ACC112 (cell line): ENCODE results near the gene ZNF189.

Experiments used
- H2AFZ ChIP-seq: fragments of 200-600 bp; sonication (generic); one replicate; pipeline ENCODE4 v1.6.0; 2017; ENCODE audit warnings: antibody characterized with exemption, low read length; ENCODE audit not compliant: unreplicated experiment
- H3K27ac ChIP-seq: fragments of 200-600 bp; sonication (generic); 2 replicates; pipeline ENCODE4 v1.5.1; 2014; ENCODE audit warnings: low read depth, mild to moderate bottlenecking, antibody characterized with exemption, low read length, moderate library complexity
- H3K27me3 ChIP-seq: fragments of 200-600 bp; sonication (generic); 2 replicates; pipeline ENCODE4 v1.6.1; 2014; ENCODE audit warnings: mild to moderate bottlenecking, antibody characterized with exemption, low read length, moderate library complexity, mixed read lengths; ENCODE audit not compliant: insufficient read depth
- H3K36me3 ChIP-seq: fragments of 200-600 bp; sonication (generic); 2 replicates; pipeline ENCODE4 v1.6.1; 2016; ENCODE audit warnings: mild to moderate bottlenecking, antibody characterized with exemption, low read length, moderate library complexity, mixed read lengths; ENCODE audit not compliant: insufficient read depth
- H3K4me1 ChIP-seq: fragments of 200-600 bp; sonication (generic); one replicate; pipeline ENCODE4 v1.6.1; 2016; ENCODE audit warnings: low read length, mixed read lengths; ENCODE audit not compliant: insufficient read depth, unreplicated experiment, control insufficient read depth
- H3K4me3 ChIP-seq: fragments of 200-600 bp; sonication (generic); 2 replicates; pipeline ENCODE4 v1.5.1; 2014; ENCODE audit warnings: mild to moderate bottlenecking, low read depth, low read length
- H3K79me2 ChIP-seq: fragments of 200-600 bp; sonication (generic); one replicate; pipeline ENCODE4 v1.6.0; 2016; ENCODE audit warnings: low read length; ENCODE audit not compliant: control insufficient read depth, unreplicated experiment, insufficient read depth

ZNF189 gene

DNA sequence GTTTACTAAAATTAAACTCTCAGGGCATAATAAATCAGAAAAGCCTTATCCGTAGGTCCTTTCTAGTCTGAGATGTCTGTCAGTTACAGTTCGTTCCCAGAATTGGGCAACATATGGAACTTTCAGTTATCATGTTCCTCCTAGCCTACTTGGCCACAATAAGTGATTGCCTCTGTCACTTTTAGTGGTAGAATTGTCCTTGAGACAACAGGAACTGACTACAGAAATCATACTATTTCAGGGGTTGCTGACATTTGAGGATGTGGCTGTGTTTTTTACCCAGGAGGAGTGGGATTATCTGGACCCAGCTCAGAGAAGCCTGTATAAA, 956 bp downstream of the ZNF189 start:
- no peak overlapping the region for H3K27ac ChIP-seq
- H3K4me3 ChIP-seq: peak overlapping the region; percentile 89
- H3K27me3 ChIP-seq: no peaks in the 10 kb centered on the region
- H3K36me3 ChIP-seq: peaks cover 58% of the 10 kb centered on the region
- H2AFZ ChIP-seq: no peak overlapping the region
- peaks cover 10% of the 10 kb centered on the region for H3K4me1 ChIP-seq
- H3K79me2 ChIP-seq: peaks cover 64% of the 10 kb centered on the region

DNA sequence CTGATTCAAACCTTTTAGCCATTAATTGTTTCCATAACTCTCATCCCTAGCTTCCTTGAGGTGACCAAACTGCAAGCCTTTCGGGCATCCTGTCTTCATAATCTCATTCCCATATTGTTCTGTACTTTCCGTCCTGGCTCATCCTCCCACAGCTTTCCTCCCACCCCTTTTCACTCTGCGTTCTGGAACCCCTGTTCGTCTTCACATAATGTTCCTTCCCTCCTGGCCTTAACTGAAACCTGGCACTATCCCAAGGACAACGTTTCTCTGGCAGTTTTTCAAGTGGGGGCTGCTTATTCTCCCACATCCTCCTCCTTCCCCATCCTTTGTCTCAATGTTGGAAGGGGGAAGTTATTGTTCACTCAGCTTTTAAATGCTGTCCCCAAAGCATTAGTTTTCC, 1.5 kb downstream of the ZNF189 start:
- Histone ChIP-seq H2AFZ (peak overlapping the region; percentile 26), H3K27ac (0 out of 2 replicates have a peak overlapping the region, but pooled peaks have one; percentile 3), H3K36me3 (peaks cover 58% of the 10 kb centered on the region), H3K4me3 (peak overlapping the region; percentile 89), H3K4me1 (peaks cover 10% of the 10 kb centered on the region), H3K27me3 (no peaks in the 10 kb centered on the region), H3K79me2 (peaks cover 59% of the 10 kb centered on the region)

DNA sequence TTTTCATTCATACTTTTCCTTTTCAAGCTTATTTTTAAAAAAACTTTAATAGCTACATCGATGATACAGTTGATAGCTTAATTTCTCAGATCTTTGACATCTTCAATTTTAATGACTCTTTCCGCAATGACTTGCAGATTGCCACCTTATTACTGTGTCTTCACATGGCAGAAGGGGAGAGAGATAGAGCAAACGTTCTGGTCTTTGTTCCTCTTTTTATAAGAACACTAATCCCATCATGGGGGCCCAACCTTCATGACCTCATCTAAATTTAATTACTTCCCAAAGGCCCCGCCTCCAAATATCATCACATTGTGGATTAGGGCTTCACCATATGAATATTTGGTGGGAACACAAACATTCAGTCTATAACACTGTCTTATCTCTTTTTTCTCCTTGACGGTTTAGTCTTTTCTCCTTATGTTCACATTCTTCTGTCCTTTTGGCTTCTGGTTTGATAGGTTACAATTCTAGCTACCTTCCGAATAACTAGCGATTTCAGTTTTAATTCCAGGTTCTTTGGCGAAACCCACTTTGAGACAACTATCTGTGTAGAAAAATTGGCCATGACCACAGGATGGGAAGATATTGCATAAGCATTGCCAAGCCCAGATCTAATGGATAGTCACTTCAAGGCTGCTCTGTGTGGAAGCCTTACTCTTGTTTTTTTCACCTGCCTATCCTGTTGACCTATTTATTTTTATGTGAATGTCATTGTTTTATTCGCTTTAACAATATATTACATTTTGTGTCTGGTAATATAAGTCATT, 5.0 kb downstream of the ZNF189 start:
- no peak overlapping the region for H3K4me3 ChIP-seq
- peaks cover 10% of the 10 kb centered on the region for H3K4me1 ChIP-seq
- peaks cover 28% of the 10 kb centered on the region for H3K79me2 ChIP-seq
- H3K27ac ChIP-seq: no peak overlapping the region
- H2AFZ ChIP-seq: no peak overlapping the region
- no peaks in the 10 kb centered on the region for H3K27me3 ChIP-seq
- H3K36me3 ChIP-seq: peaks cover 87% of the 10 kb centered on the region

DNA sequence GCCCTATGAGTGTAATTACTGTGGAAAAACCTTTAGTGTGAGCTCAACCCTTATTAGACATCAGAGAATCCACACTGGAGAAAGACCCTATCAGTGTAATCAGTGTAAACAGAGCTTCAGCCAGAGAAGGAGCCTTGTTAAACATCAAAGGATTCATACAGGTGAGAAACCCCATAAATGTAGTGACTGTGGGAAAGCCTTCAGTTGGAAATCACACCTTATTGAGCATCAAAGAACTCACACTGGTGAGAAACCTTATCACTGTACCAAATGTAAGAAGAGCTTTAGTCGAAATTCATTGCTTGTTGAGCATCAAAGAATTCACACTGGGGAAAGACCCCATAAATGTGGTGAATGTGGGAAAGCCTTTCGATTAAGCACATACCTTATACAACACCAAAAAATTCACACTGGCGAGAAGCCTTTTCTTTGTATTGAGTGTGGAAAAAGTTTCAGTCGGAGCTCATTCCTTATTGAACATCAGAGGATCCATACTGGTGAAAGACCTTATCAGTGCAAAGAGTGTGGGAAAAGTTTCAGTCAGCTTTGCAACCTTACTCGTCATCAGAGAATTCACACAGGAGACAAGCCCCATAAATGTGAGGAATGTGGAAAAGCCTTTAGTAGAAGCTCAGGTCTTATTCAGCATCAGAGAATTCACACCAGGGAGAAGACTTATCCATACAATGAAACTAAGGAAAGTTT, 9.9 kb downstream of the ZNF189 start:
- Histone ChIP-seq H2AFZ (no peak overlapping the region), H3K79me2 (no peaks in the 10 kb centered on the region), H3K36me3 (peaks cover 70% of the 10 kb centered on the region), H3K4me3 (no peak overlapping the region), H3K4me1 (no peaks in the 10 kb centered on the region), H3K27ac (no peak overlapping the region), H3K27me3 (no peaks in the 10 kb centered on the region)

DNA sequence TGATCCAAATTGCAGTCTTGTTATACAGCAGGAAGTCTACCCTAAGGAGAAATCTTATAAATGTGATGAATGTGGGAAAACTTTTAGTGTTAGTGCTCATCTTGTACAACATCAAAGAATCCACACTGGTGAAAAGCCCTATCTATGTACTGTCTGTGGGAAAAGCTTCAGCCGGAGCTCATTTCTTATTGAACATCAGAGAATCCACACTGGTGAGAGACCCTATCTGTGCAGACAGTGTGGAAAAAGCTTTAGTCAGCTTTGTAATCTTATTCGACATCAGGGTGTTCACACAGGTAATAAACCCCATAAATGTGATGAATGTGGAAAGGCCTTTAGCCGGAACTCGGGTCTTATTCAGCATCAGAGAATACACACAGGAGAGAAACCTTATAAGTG, 10.4 kb downstream of the ZNF189 start:
- Histone ChIP-seq H3K79me2 (no peaks in the 10 kb centered on the region), H3K36me3 (peaks cover 65% of the 10 kb centered on the region), H3K4me3 (no peak overlapping the region), H3K27ac (no peak overlapping the region), H3K4me1 (no peaks in the 10 kb centered on the region), H2AFZ (no peak overlapping the region), H3K27me3 (no peaks in the 10 kb centered on the region)

DNA sequence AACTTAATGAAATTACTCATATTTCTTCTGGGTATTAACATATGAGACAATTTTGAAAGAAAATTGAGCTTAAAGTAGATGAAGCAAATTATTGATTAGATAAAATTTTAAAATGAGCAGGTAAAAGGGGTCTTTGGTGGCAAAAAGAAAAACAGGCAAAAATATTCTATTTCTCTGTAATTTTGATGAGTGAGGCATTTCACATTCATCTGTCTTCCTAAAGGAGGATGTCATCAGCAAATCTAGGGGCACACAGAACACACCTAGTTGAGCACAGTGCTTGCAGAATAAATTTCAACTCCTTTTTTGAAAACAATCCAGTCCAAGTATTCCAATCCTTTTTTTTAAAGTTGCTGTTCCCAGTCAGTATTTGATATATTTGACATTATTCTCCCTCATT, 16.2 kb downstream of the ZNF189 start:
- H3K79me2 ChIP-seq: no peaks in the 10 kb centered on the region
- H3K4me3 ChIP-seq: no peak overlapping the region
- H3K4me1 ChIP-seq: peaks cover 10% of the 10 kb centered on the region
- no peak overlapping the region for H3K27ac ChIP-seq
- no peak overlapping the region for H2AFZ ChIP-seq
- peaks cover 7% of the 10 kb centered on the region for H3K36me3 ChIP-seq
- peaks cover 5% of the 10 kb centered on the region; the same call in 1 of the 2 replicates for H3K27me3 ChIP-seq

DNA sequence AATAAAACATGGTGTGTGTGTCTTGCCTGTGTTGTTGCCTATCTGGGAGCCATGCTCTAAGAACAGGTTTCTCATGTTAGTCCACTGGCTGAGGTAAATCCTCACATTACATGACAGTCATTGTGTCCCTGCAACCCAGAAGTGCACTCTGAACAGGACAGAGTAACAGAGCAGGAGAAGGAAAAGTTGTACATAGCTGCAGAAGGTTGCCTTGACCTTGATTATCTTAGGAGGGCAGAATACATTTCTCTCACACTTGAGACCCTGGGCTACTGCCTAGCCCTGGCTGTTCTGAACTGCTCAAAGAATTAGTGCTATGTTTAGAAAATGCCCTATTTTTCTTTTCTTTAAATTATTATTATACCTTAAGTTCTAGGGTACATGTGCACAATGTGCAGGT, 16.9 kb downstream of the ZNF189 start:
- H3K27me3 ChIP-seq: peaks cover 5% of the 10 kb centered on the region; the same call in 1 of the 2 replicates
- H3K79me2 ChIP-seq: no peaks in the 10 kb centered on the region
- no peak overlapping the region for H3K4me3 ChIP-seq
- no peak overlapping the region for H2AFZ ChIP-seq
- H3K4me1 ChIP-seq: peaks cover 10% of the 10 kb centered on the region
- no peak overlapping the region for H3K27ac ChIP-seq
- no peaks in the 10 kb centered on the region for H3K36me3 ChIP-seq

DNA sequence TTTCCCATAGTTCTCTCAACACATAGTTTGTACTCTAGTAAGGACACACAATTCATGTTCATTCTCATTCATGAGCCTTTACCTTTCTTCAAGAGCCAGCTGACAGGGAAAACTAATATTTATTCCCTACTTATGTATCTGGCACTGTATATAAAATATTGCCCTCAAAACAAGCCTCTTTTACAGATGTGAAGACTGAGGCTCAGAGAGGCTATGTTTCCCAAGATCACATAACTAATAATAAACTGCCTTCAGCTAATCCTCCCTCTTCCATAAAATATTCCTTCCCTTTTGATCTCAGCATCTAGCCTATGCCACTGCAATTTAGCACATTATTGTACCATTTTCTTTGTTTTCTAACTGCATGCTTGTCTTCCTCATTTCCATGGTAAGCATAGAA, 18.7 kb downstream of the ZNF189 start:
- Histone ChIP-seq H3K36me3 (no peaks in the 10 kb centered on the region), H3K79me2 (no peaks in the 10 kb centered on the region), H3K27ac (no peak overlapping the region), H3K27me3 (peaks cover 5% of the 10 kb centered on the region; the same call in 1 of the 2 replicates), H2AFZ (no peak overlapping the region), H3K4me3 (no peak overlapping the region), H3K4me1 (peaks cover 10% of the 10 kb centered on the region)

DNA sequence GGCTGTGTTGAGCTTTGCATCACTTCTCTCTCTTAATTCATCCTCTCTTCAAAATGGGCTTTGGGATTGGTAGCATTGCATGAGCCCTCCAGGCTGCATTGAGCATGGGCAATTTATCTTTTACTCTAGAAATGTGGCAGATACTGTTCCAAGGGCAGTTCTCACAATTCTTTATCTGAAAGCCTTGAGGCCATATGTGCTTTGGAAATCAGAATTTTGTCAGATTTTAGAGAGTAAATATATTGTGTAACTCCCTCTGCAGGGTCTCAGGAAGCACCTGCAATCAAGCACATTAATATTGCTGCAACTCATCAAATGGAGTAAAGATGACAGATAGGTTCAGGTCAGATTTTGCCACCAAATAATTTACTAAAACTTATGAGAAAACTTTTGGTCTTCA, 19.3 kb downstream of the ZNF189 start:
- peaks cover 5% of the 10 kb centered on the region; the same call in 1 of the 2 replicates for H3K27me3 ChIP-seq
- H2AFZ ChIP-seq: no peak overlapping the region
- peaks cover 10% of the 10 kb centered on the region for H3K4me1 ChIP-seq
- H3K36me3 ChIP-seq: no peaks in the 10 kb centered on the region
- no peaks in the 10 kb centered on the region for H3K79me2 ChIP-seq
- H3K27ac ChIP-seq: no peak overlapping the region
- H3K4me3 ChIP-seq: no peak overlapping the region

DNA sequence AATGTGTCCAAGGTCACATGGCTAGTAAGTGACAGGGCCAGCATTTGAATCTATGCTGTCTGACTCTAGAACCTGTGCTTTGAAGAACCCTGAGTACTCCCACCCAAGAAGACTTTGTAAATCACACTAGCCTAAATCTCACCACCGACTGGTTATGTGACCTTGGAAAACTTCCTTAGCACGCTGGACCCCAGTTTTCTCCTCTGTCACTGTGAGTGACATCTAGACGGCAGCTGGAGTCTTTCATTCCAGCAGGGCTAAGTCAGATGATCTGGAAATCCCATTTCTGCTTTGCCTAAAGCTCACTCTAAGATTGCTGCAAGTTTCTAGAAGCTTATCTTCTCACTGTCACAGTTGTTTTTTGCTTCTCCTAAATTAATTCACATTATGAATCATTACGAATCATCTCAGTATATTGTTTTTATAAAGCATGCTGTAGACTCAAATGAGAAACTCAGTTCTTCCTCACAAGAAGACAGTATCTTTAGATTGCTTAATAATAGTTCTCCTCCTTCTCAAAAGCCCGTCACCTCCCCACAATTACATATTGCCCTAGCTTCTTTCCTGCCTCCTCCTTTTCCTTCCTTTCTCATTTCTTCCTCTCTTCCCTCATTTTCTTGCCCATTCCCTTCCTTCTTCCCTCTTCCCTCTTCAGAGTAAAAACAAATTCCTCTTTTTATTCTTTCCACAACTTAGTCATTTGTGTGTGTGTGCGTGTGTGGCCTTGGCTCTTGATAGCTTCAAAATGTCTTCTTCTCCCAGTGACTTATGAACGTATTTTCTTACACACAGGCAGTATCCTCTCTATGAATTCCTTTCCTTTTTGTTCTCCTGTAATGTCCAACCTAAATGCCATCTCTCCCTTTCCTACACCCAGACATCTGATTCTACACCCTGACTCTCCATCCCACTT, 20.1 kb downstream of the ZNF189 start:
- Histone ChIP-seq H2AFZ (no peak overlapping the region), H3K4me3 (no peak overlapping the region), H3K4me1 (peaks cover 10% of the 10 kb centered on the region), H3K79me2 (no peaks in the 10 kb centered on the region), H3K27ac (peak overlapping the region; percentile 23; the same call in 1 of the 2 replicates), H3K36me3 (no peaks in the 10 kb centered on the region), H3K27me3 (peaks cover 12% of the 10 kb centered on the region; the same call in 1 of the 2 replicates)
